GM13977 (cell line): ENCODE data around the gene TGFA.

Experiments
- DNase-seq: peaks from one replicate; pipeline ENCODE4 v3.0.0; 2012; ENCODE audit warnings: low spot score
- CTCF ChIP-seq: IDR thresholded peaks from 2 replicates; pipeline ENCODE4 v1.5.1; 2012; ENCODE audit warnings: mild to moderate bottlenecking, control low read depth; ENCODE audit not compliant: insufficient read depth; ENCODE audit errors: extremely low read depth, missing control alignments
- in situ Hi-C: fragments of 300-500 bp; cut with MboI; formaldehyde crosslinking; loops from one replicate; pipeline ENCODE4 v1.12.0; 2022; ENCODE audit warnings: low sequenced_read_pairs, low pct_unique_long_range_greater_than_20kb, mixed read lengths, inconsistent platforms; ENCODE audit not compliant: unreplicated experiment

TGFA gene

GRCh38 chr2:70528929-70529328 is 24.7 kb downstream of the TGFA start:
- DNase-seq, result no peak
- in situ Hi-C loops, result no loop called here
- no peak for TF ChIP-seq CTCF

- in situ Hi-C loops, result no loop called here
- no peak for TF ChIP-seq CTCF
- no peak for DNase-seq
Measured at GRCh38 chr2:70528276-70528675, 25.4 kb downstream of the TGFA start.

GRCh38 chr2:70527447-70528080 is 26.1 kb downstream of the TGFA start:
- no peak for DNase-seq
- in situ Hi-C loops, result no loop called here
- TF ChIP-seq CTCF, result no peak

GRCh38 chr2:70526126-70526525 is 27.5 kb downstream of the TGFA start:
- TF ChIP-seq CTCF, result no peak
- no peak for DNase-seq
- in situ Hi-C loops, result no loop called here

- in situ Hi-C loops, result no loop called here
- TF ChIP-seq CTCF, result no peak
- no peak for DNase-seq
Measured at GRCh38 chr2:70525032-70525431, 28.6 kb downstream of the TGFA start.

GRCh38 chr2:70523996-70524965 is 29.3 kb downstream of the TGFA start:
- DNase-seq, result no peak
- in situ Hi-C loops, result no loop called here

More at GRCh38 chr2:70523996-70524965, 29.3 kb downstream of the TGFA start:
- no peak for TF ChIP-seq CTCF
